Amygdala (tissue), 56 donors: ENCODE results near the gene INPP1.
"Not testable (repeated sequence)": the region's sequence is repeated elsewhere in the genome, so short reads cannot be mapped to it uniquely, and the experiment has no call there.

Experiments used
- DNase-seq, 56 donors: peaks; one replicate each; lab custom pipeline; 2025; lab: John Stamatoyannopoulos, UW

INPP1 gene

DNA sequence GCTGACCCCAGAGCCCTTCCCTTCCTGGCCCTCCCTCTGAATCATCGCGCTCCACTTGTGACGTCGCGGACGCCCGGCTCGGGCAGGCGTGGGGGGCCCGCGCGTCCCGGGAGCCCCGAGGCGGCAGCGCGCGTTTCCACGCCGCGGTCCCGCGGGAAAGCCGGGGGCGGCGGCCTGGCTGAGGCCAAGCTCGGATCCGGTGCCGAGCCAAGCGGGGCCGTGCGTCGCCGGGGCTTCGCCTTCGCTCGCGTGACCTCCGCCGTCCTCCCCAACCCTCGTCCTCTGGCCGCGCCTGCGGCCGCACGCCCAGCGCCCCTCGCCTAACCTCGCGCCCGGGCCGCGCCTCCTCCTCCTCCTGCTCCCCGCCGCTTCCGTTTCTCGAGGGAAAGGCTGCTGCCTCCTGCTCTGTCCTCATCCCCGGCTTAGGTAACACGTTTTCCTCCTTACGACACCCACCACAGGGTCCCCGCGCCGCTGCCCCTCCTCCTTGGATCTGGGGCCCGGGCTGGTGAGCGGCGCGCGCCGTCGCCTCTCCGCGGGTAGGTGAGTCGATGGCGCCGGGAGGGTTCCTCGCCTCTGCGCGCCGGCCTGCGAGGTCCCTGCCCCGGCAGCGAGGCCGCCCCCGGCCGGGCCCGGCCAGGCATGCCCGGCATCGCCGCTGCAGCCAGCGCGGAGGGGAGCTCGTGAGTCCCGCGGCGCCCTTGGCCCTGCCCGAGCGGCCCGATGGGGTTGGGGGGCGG is at the start of gene INPP1:
Gene INPP1, plus strand, starts transcription at position 54 of the 740 bp plus-strand sequence. CDS start 16,514 bp downstream, outside the sequence.
- peak in 40 of 56 donors; percentile 12 to 77 (median 58) for DNase-seq

DNA sequence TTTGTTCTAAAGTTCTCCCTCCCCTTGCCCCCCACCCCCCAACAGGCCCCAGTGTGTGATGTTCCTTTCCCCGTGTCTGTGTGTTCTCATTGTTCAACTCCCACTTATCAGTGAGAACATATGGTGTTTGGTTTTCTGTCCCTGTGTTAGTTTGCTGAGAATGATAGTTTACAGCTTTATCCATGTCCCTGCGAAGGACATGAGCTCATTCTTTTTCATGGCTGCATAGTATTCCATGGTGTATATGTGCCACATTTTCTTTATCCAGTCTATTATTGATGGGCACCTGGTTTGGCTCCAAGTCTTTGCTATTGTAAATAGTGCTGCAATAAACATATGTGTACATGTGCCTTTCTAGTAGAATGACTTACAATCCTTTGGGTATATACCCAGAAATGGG is 45.5 kb upstream of the INPP1 start:
- not testable (repeated sequence) for DNase-seq

DNA sequence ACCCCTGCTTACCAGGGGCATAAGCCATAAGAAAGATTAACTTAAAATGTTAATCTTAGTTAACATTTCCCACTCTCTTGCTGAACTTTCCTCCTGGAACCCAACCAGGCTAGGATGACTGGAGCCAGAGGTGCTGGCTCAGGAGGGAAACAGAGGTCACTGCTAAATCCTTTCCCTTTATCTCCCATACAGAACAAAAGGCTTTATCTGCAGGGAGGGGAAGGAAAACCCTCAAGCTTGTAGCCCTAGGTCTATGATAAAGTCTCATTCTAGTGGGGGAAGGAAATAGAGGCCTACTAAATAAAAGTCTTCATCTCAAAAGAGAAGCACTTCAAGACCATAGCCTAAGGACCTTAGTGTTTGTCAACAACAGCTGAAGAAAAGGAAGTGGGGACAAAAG is 42.4 kb upstream of the INPP1 start:
- DNase-seq: no peak

- no peak for DNase-seq
These were observed 41.3 kb upstream of the INPP1 start for GRCh38 chr2:190302052-190302451.

- no peak for DNase-seq
These were observed 39.7 kb upstream of the INPP1 start for GRCh38 chr2:190303647-190304046.

DNA sequence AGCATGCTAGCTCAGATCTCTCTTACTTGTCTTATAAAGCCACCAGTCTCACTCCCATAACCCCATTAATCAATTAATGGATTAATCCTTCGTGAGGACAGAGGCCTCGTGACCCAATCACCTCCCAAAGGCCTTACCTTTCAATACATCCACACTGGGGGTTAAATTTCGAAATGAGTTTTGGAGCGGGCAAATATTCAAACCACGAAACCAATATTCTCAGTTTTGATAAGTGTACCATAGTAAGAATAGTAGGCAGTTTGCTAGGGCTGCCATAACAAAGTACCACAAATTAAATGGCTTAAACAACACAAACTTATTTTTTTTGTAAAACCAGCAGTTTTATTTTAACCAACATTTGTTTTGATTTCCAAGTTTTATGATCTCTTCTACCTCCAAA is 39.0 kb upstream of the INPP1 start:
- DNase-seq: no peak

DNA sequence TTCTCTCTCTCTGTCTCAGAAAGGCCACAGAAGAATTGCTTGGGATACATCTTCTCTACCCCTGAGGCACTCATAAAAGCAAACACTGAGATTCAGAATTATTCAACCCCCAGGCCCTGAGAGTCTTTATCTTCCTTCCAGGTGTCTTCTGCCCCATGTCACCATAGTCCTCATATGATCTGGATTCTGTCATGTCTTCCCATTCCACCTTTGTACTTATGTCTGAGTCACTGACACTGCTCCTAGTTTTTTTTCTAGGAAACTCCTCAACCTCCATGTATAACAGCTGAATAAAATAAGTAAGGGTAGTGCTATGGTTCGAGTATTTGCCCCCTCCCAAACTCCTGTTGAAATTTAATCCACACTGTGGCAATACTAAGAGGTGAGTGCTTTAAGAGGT is 35.4 kb upstream of the INPP1 start:
- DNase-seq: no peak

DNA sequence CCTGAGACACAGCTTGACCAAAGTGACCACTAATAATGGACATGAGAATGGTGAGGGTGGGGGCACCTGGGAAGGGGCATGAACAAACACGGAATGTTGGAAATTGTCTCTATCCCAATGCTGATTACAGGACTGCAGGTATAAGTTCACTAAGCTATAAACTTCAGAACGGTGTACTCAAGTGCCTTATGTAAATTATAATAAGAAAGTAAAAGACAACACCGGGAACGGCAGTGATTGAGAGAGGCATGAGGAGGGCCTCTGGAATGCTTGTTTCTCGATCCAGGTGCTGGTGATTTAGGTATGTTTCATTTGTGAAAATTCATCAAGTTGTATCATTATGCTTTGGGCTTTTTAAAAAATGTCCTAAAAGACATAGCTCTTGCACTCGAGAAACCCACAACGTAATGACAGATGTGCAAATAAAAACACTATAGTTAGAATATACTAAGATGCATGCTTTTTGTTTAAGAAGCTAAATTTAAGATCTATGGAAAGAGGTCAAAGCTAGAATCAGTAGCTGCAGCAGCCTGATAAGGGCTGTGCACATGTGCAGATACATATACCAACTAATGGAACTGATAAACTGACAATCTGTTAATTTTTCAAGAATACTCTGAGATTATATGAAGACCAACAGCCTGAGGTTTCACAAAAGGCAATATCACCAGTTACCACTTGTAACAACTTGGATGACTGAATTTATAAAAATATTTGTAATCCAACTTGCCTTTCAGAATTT is 31.3 kb upstream of the INPP1 start:
- DNase-seq: no peak

DNA sequence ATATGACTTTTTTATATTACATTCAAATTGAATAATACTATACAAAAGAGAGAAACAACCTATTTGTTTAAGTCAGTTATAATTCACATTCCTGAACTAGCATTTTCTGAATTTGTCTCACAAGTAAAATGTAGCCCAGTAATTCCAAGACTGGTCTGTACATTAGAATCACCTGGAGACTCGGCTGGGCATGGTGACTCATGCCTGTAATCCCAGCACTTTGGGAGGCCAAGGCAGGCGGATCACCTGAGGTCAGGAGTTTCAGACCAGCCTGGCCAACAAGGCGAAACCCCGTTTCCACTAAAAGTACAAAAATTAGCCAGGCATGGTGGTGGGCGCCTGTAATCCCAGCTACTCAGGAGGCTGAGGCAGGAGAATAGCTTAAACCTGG is 30.8 kb upstream of the INPP1 start:
- DNase-seq: not testable (repeated sequence)

- no peak for DNase-seq
These were observed 29.5 kb upstream of the INPP1 start for GRCh38 chr2:190313880-190314279.

GRCh38 chr2:190315273-190315672 is 28.1 kb upstream of the INPP1 start:
- DNase-seq: no peak

- no peak for DNase-seq
These were observed 24.9 kb upstream of the INPP1 start for GRCh38 chr2:190318514-190318913.

GRCh38 chr2:190318931-190319554 is 24.3 kb upstream of the INPP1 start:
- peak in 9 of 56 donors; percentile 33 to 76 (median 40) for DNase-seq

DNA sequence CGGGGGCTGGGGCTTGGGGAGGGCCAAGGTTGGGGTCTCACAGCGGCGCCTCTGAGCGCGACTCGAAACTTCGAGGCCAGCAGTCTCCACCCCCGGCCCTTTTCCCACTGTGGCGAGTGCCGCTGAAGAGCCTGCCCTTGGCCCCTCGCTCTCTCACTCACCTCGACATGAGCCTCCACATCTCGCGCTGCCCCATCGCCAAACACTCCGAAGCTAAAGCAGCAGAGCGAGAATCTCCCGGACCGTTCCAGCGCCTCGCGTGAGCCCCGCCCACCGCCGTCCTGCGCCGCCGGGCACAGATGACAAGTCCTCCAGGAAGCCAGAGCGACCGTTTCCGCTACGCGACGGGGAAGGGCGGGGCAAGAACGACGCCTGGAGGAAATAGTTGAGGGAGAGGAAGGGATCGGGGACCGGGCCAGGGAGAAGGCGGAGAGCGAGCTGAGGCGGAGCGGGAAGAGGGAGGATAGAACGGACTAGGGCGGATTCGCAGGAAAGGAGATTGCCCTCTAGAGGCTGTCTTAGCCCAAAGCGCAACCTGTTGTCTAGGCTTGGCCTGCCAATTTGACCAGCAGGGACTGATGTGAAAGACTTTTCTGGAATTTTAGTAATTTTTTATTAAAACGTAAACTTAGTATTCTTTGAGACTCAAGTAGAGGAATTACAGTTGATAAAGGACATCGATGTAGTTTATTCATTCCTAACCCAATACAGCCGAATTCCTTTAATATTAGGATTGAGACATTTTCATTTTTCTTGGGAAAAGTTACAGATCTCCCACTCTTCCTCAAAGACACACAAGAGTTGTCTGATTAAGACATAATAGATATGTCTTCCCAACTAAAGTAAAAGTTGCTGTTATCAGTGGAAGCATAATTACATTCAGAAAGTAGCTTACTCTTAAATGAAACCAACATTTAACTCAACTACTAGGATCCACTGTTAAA is 23.6 kb upstream of the INPP1 start, which contains the start of gene HIBCH:
Gene HIBCH, minus strand, starts transcription at position 272 of the 944 bp plus-strand sequence. Its CDS starts 76 bp downstream, at position 196.
- DNase-seq: peak; percentile 70 to 99 (median 97)

- DNase-seq: no peak
These were observed 22.7 kb upstream of the INPP1 start for GRCh38 chr2:190320696-190321095.

DNA sequence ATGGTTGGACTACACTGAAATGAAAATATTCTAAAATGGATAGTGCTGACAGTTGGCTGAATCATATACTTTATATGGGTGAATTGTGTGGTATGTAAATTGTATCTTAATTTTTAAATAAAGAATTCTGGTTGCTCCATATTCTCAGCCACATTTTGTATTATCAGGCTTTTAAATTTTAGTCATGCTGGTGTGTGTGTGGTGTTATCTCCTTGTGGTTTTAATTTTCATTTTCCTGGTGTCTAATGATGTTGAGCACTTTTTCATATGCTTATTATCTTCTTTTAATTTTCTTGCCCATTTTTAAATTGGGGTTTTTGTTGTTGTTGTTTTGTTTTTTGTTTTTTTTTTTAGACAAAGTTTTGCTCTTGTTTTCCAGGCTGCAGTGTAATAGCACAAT is 20.0 kb upstream of the INPP1 start:
- DNase-seq: no peak

GRCh38 chr2:190325588-190325987 is 17.8 kb upstream of the INPP1 start:
- no peak for DNase-seq

- no peak for DNase-seq
These were observed 15.4 kb upstream of the INPP1 start for GRCh38 chr2:190327867-190328572.

DNA sequence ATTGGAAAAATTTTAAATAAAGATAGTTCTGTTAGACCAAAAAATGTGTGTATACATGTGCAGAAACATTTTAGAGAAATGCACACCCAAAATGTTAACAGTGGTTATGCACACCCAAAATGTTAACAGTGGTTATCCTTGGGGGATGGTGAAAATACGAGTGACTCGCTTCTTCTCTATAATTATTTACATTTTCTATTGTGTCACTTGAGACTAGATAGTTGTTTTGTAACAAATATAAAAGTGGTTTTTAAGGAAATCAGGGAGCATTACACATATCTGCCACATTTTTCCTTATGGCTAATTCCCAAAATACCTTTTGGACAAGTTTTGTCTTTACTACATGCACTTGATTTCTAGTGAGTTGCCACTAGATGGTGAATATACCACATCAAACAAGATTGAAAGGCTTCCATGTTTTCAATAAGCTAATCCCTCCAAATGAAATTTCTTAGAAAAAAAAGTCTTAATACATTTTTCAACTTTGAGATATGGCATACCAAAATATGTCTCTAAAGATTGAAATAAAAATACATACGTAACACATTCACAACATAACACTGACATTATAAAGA is 14.7 kb upstream of the INPP1 start:
- DNase-seq: no peak
